ENCODE results near the gene OGFR. TPM values are rescaled to one million over a fixed set of nuclear protein-coding genes. Genes with fewer than 3 reads are reported as not detected.

Gene OGFR
- total RNA-seq, 1 experiment from 2014 or later = 73.6 TPM

- Histone ChIP-seq H3K9ac (ENCODE audit: low read length) (no peak overlapping the region), H3K36me3 (ENCODE audit: control insufficient read depth in 1 of 2, insufficient read depth in 2 of 2, low read length in 2 of 2) (peaks cover 13 to 29% of the 10 kb centered on the region in 2 experiments; a peak in 3 of 4 replicates), H4K20me1 (ENCODE audit: insufficient read depth) (peaks cover 9% of the 10 kb centered on the region; the same call in 1 of the 2 replicates), H3K9me2 (ENCODE audit: insufficient read depth) (no peaks in the 10 kb centered on the region), H3K4me3 (replicated peaks in 1 of 2; ENCODE audit: low read depth in 1 of 2, low read length in 2 of 2) (no peak overlapping the region), H3K27me3 (ENCODE audit: insufficient read depth, low read length) (no peaks in the 10 kb centered on the region), H3K4me2 (ENCODE audit: low read length) (no peak overlapping the region), H3K79me2 (ENCODE audit: insufficient read depth, low read length) (peaks cover 34% of the 10 kb centered on the region), H3K9me3 (ENCODE audit: control insufficient read depth in 1 of 2, insufficient read depth in 1 of 2, low read depth in 1 of 2, low read length in 2 of 2) (no peaks in the 10 kb centered on the region), H3K4me1 (ENCODE audit: control insufficient read depth in 1 of 2, insufficient read depth in 2 of 2, low read length in 2 of 2) (peaks cover 7 to 16% of the 10 kb centered on the region in 2 experiments; a peak in 3 of 4 replicates), H3K27ac (ENCODE audit: low read depth, low read length) (no peak overlapping the region), H2AFZ (ENCODE audit: low read depth, low read length, poor library complexity, severe bottlenecking) (no peak overlapping the region)
- DNase-seq (ENCODE audit: low read depth, low spot score) = no peak
- CTCF ChIA-PET = no interaction called here
- POLR2A ChIA-PET = no interaction called here
- RAD21 ChIA-PET (ENCODE audit: low non-redundant PET in 1 of 2, low total read pairs in 2 of 2, uncharacterized antibody in 2 of 2, unreplicated experiment in 2 of 2) = no interaction called here
- no peak for ATAC-seq
- BruUV-seq (replicated peaks) = no TSS peak
- intact Hi-C loops (cut with micrococcal nuclease) = no loop called here
- TF ChIP-seq CBX3 (IDR thresholded peaks at IDR 0.05; ENCODE audit: low read depth) = no peak
- TF ChIP-seq EGR1 (IDR thresholded peaks at IDR 0.05; ENCODE audit: low read depth) = no peak
- no peak for TF ChIP-seq CTCF (IDR thresholded peaks at IDR 0.05 in 2 of 3, conservative IDR thresholded peaks at IDR 0.05 in 1 of 3; ENCODE audit: borderline replicate concordance in 1 of 3, insufficient read depth in 1 of 3, low read depth in 2 of 3, low read length in 2 of 3)
- TF ChIP-seq JUND (IDR thresholded peaks at IDR 0.05) = no peak
- no peak for TF ChIP-seq CEBPB (IDR thresholded peaks at IDR 0.05; ENCODE audit: low read depth)
- no peak for TF ChIP-seq SIN3A (IDR thresholded peaks at IDR 0.05; ENCODE audit: low read depth)
- TF ChIP-seq, protein P1, sequence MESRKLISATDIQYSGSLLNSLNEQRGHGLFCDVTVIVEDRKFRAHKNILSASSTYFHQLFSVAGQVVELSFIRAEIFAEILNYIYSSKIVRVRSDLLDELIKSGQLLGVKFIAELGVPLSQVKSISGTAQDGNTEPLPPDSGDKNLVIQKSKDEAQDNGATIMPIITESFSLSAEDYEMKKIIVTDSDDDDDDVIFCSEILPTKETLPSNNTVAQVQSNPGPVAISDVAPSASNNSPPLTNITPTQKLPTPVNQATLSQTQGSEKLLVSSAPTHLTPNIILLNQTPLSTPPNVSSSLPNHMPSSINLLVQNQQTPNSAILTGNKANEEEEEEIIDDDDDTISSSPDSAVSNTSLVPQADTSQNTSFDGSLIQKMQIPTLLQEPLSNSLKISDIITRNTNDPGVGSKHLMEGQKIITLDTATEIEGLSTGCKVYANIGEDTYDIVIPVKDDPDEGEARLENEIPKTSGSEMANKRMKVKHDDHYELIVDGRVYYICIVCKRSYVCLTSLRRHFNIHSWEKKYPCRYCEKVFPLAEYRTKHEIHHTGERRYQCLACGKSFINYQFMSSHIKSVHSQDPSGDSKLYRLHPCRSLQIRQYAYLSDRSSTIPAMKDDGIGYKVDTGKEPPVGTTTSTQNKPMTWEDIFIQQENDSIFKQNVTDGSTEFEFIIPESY (IDR thresholded peaks at IDR 0.05; ENCODE audit: extremely low read depth, insufficient replicate concordance, low read length) = no peak
- TF ChIP-seq, protein P2, sequence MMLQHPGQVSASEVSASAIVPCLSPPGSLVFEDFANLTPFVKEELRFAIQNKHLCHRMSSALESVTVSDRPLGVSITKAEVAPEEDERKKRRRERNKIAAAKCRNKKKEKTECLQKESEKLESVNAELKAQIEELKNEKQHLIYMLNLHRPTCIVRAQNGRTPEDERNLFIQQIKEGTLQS (IDR thresholded peaks at IDR 0.05) = no peak
- TF ChIP-seq POLR2A (IDR thresholded peaks at IDR 0.05; ENCODE audit: borderline replicate concordance, extremely low read depth, insufficient read depth, insufficient read length) = no peak
- TF ChIP-seq SP1 (IDR thresholded peaks at IDR 0.05; ENCODE audit: low read depth) = no peak
- TF ChIP-seq TCF7L2 (IDR thresholded peaks at IDR 0.05; ENCODE audit: borderline replicate concordance, extremely low read depth, insufficient read depth, insufficient read length) = no peak
- TF ChIP-seq YY1 (IDR thresholded peaks at IDR 0.05; ENCODE audit: extremely low read depth, insufficient replicate concordance, low read depth, low read length) = no peak
- no peak for TF ChIP-seq ELF1 (IDR thresholded peaks at IDR 0.05; ENCODE audit: borderline replicate concordance, low read depth)
- no peak for TF ChIP-seq SRF (IDR thresholded peaks at IDR 0.05; ENCODE audit: low read depth)
- TF ChIP-seq EZH2 (IDR thresholded peaks at IDR 0.05) = no peak
- no peak for TF ChIP-seq ZNF274 (IDR thresholded peaks at IDR 0.05; ENCODE audit: low read depth, low read length)
Measured at GRCh38 chr20:62858058-62858830, 53.6 kb downstream of the OGFR start.

Data from HCT116 (cell line).